HepG2 (cell line): Measurements from ENCODE around the gene TPX2. TPM values are rescaled to one million over a fixed set of nuclear protein-coding genes. Genes with fewer than 3 reads are reported as not detected.
A peak's percentile ranks its signal among the peaks of the same experiment; 100 is the strongest.

Source experiments
- AGO2 ChIP-seq: fragments of 200-400 bp; formaldehyde crosslinking; optimal IDR thresholded peaks from 2 replicates; pipeline ENCODE3; 2017; ENCODE audit warnings: mild to moderate bottlenecking, low read depth, low read length, moderate library complexity
- ARID2 ChIP-seq: sonication (generic); formaldehyde crosslinking; IDR thresholded peaks from 2 replicates; pipeline ENCODE4 v1.8.1; 2022; ENCODE audit warnings: mild to moderate bottlenecking, missing genetic modification reagents, borderline replicate concordance
- BATF2 ChIP-seq: sonication (generic); formaldehyde crosslinking; IDR thresholded peaks from 2 replicates; pipeline ENCODE4 v1.8.0; 2022; ENCODE audit warnings: mild to moderate bottlenecking, missing genetic modification reagents, moderate library complexity
- ELF4 ChIP-seq: sonication (generic); formaldehyde crosslinking; IDR thresholded peaks from 2 replicates; pipeline ENCODE4 v1.5.0; 2020; ENCODE audit warnings: missing genetic modification reagents, mild to moderate bottlenecking, moderate library complexity, borderline replicate concordance
- NFIC ChIP-seq: IDR thresholded peaks from 2 replicates; pipeline ENCODE4 v1.6.1; 2012; ENCODE audit warnings: mild to moderate bottlenecking, low read length, inconsistent platforms
- NR2F1 ChIP-seq, 2 experiments: fragments of 450-650 bp in 1 of 2; formaldehyde crosslinking in 1 of 2; IDR thresholded peaks; 2 replicates each; pipeline versions ENCODE4 v1.5.0 to v1.6.1; 2016 to 2020; ENCODE audit warnings: mild to moderate bottlenecking in 1 of 2, missing compliant biosample characterization in 1 of 2, missing genetic modification reagents in 1 of 2, moderate library complexity in 1 of 2
- SOX6 ChIP-seq, 2 experiments: fragments of 450-650 bp in 1 of 2; sonication (generic) in 1 of 2; formaldehyde crosslinking in 1 of 2; IDR thresholded peaks; 2 replicates each; pipeline versions ENCODE4 v1.4.0 to v1.6.1; 2017 to 2020; ENCODE audit warnings: antibody characterized with exemption in 1 of 2, mild to moderate bottlenecking in 1 of 2, missing genetic modification reagents in 1 of 2
- SRF ChIP-seq: IDR thresholded peaks from 2 replicates; pipeline ENCODE4 v1.6.1; 2011; ENCODE audit warnings: mild to moderate bottlenecking, low read depth, low read length, moderate library complexity
- SRY ChIP-seq: sonication (generic); formaldehyde crosslinking; IDR thresholded peaks from 2 replicates; pipeline ENCODE4 v1.8.0; 2022; ENCODE audit warnings: mild to moderate bottlenecking, missing genetic modification reagents
- TBL1XR1 ChIP-seq: fragments of 150-350 bp; IDR thresholded peaks from 2 replicates; pipeline ENCODE4 v1.6.1; 2014; ENCODE audit warnings: borderline replicate concordance, low read length; ENCODE audit not compliant: partially characterized antibody
- TOPORS ChIP-seq: sonication (generic); formaldehyde crosslinking; IDR thresholded peaks from 2 replicates; pipeline ENCODE4 v1.8.0; 2023; ENCODE audit warnings: mild to moderate bottlenecking, missing genetic modification reagents
- XRCC5 ChIP-seq: fragments of 200-400 bp; formaldehyde crosslinking; optimal IDR thresholded peaks from 2 replicates; pipeline ENCODE3; 2017; ENCODE audit warnings: mild to moderate bottlenecking, low read length
- ZBTB21 ChIP-seq: sonication (generic); formaldehyde crosslinking; IDR thresholded peaks from 2 replicates; pipeline ENCODE4 v1.4.0; 2020; ENCODE audit warnings: missing genetic modification reagents
- ZBTB33 ChIP-seq: sonication (generic); formaldehyde crosslinking; IDR thresholded peaks from 2 replicates; pipeline ENCODE4 v1.4.0; 2020; ENCODE audit warnings: missing genetic modification reagents
- ZKSCAN5 ChIP-seq: sonication (generic); formaldehyde crosslinking; IDR thresholded peaks from 2 replicates; pipeline ENCODE4 v1.5.1; 2020; ENCODE audit warnings: mild to moderate bottlenecking, missing genetic modification reagents
- ZNF234 ChIP-seq: sonication (generic); formaldehyde crosslinking; conservative IDR thresholded peaks from 2 replicates; pipeline ENCODE4 v1.5.1; 2020; ENCODE audit warnings: mild to moderate bottlenecking, missing genetic modification reagents
- ZNF331 ChIP-seq: sonication (generic); formaldehyde crosslinking; IDR thresholded peaks from 2 replicates; pipeline ENCODE4 v1.4.0; 2020; ENCODE audit warnings: missing genetic modification reagents
- ZNF558 ChIP-seq: sonication (generic); formaldehyde crosslinking; IDR thresholded peaks from 2 replicates; pipeline ENCODE4 v1.9.0; 2022; ENCODE audit warnings: mild to moderate bottlenecking, missing genetic modification reagents, borderline replicate concordance
- ZNF569 ChIP-seq: sonication (generic); formaldehyde crosslinking; IDR thresholded peaks from 2 replicates; pipeline ENCODE4 v1.5.0; 2020; ENCODE audit warnings: mild to moderate bottlenecking, missing genetic modification reagents, moderate library complexity, borderline replicate concordance
- ZNF773 ChIP-seq: sonication (generic); formaldehyde crosslinking; IDR thresholded peaks from 2 replicates; pipeline ENCODE4 v1.4.0; 2020; ENCODE audit warnings: missing genetic modification reagents, borderline replicate concordance
- polyA plus RNA-seq, 8 experiments: library from polyadenylated mRNA; depleted of rRNA in 3 of 8; stranded (reverse) in 7 of 8; unstranded in 1 of 8; fragments of >200 nt; fragmentation: Illumina TruSeq in 4 of 8; extraction: Trizol in 4 of 8; gene quantifications; 2 replicates each; pipeline versions ENCODE4 v1.2.1 to v1.2.3, GENCODE V29; 2011 to 2016; ENCODE audit warnings: low read depth in 4 of 8, missing spikeins in 1 of 8, mixed read lengths in 1 of 8; ENCODE audit not compliant: insufficient read depth in 1 of 8
- total RNA-seq, 5 experiments: library from RNA; depleted of rRNA; stranded (reverse); fragments of >200 nt; fragmentation: Illumina TruSeq; extraction: Trizol; gene quantifications; 2 replicates each; pipeline ENCODE4 v1.2.3, GENCODE V29; 2016; ENCODE audit warnings: low read depth in 1 of 5
- TF ChIP-seq, protein P1 (sequence below): sonication (generic); formaldehyde crosslinking; IDR thresholded peaks from 2 replicates; pipeline ENCODE4 v1.4.0; 2020; ENCODE audit warnings: missing genetic modification reagents, borderline replicate concordance

TPX2 gene
- total and polyA plus RNA-seq, 2 of the 13 experiments (the other 11 are each of a cell fraction or from before 2014, with no cell fraction given), result 34.3 to 124 TPM

- TF ChIP-seq, protein P1, sequence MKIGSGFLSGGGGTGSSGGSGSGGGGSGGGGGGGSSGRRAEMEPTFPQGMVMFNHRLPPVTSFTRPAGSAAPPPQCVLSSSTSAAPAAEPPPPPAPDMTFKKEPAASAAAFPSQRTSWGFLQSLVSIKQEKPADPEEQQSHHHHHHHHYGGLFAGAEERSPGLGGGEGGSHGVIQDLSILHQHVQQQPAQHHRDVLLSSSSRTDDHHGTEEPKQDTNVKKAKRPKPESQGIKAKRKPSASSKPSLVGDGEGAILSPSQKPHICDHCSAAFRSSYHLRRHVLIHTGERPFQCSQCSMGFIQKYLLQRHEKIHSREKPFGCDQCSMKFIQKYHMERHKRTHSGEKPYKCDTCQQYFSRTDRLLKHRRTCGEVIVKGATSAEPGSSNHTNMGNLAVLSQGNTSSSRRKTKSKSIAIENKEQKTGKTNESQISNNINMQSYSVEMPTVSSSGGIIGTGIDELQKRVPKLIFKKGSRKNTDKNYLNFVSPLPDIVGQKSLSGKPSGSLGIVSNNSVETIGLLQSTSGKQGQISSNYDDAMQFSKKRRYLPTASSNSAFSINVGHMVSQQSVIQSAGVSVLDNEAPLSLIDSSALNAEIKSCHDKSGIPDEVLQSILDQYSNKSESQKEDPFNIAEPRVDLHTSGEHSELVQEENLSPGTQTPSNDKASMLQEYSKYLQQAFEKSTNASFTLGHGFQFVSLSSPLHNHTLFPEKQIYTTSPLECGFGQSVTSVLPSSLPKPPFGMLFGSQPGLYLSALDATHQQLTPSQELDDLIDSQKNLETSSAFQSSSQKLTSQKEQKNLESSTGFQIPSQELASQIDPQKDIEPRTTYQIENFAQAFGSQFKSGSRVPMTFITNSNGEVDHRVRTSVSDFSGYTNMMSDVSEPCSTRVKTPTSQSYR (CRISPR knock-in tag), result peak; percentile 13; the same call in 1 of the 2 replicates
- peak; percentile 57; the same call in 1 of the 2 replicates for TF ChIP-seq ZBTB33 (CRISPR knock-in tag)
- TF ChIP-seq NFIC, result no peak
- peak; percentile 32; the same call in 1 of the 2 replicates for TF ChIP-seq ZBTB21 (CRISPR knock-in tag)
- TF ChIP-seq ZNF234, result no peak; the same call in 1 of the 2 replicates
- no peak for TF ChIP-seq SOX6 (IDR thresholded peaks at IDR 0.05)
- TF ChIP-seq SOX6 (CRISPR knock-in tag; IDR thresholded peaks at IDR 0.05), result peak; percentile 89
- peak; percentile 91; the same call in 1 of the 2 replicates for TF ChIP-seq ZNF569 (CRISPR knock-in tag)
- no peak; the same call in 1 of the 2 replicates for TF ChIP-seq SRF
- peak; percentile 96 for TF ChIP-seq XRCC5
- TF ChIP-seq ARID2 (CRISPR knock-in tag), result peak; percentile 57; the same call in 1 of the 2 replicates
- peak; percentile 18 for TF ChIP-seq TBL1XR1
- TF ChIP-seq NR2F1 (CRISPR knock-in tag; IDR thresholded peaks at IDR 0.05), result peak in 1 of 2 experiments; percentile 70; a peak in 3 of 4 replicates
- TF ChIP-seq ZNF773 (CRISPR knock-in tag), result peak; percentile 89
- TF ChIP-seq ZNF331 (CRISPR knock-in tag), result peak; percentile 55; the same call in 1 of the 2 replicates
- TF ChIP-seq SRY (CRISPR knock-in tag), result peak; percentile 62
- TF ChIP-seq ZNF558 (CRISPR knock-in tag), result peak; percentile 93; the same call in 1 of the 2 replicates
- TF ChIP-seq TOPORS (CRISPR knock-in tag), result peak; percentile 98
- TF ChIP-seq BATF2 (CRISPR knock-in tag), result 0 out of 2 replicates have a peak, but pooled peaks have one; percentile 50
- TF ChIP-seq ELF4, result peak; percentile 95; the same call in 1 of the 2 replicates
- no peak for TF ChIP-seq ZKSCAN5 (CRISPR knock-in tag)
- peak; percentile 98 for TF ChIP-seq AGO2
These were observed 15.6 kb upstream of the TPX2 start (continued) for GRCh38 chr20:31723319-31724078.
